Measurements from ENCODE around the gene SLC44A5. TPM values are rescaled to one million over a fixed set of nuclear protein-coding genes. Genes with fewer than 3 reads are reported as not detected.

Gene SLC44A5
- total and polyA plus RNA-seq, 2 donors (not counting 1 experiment from before 2014, with no cell fraction given) = 2.8 to 4.2 TPM

DNA sequence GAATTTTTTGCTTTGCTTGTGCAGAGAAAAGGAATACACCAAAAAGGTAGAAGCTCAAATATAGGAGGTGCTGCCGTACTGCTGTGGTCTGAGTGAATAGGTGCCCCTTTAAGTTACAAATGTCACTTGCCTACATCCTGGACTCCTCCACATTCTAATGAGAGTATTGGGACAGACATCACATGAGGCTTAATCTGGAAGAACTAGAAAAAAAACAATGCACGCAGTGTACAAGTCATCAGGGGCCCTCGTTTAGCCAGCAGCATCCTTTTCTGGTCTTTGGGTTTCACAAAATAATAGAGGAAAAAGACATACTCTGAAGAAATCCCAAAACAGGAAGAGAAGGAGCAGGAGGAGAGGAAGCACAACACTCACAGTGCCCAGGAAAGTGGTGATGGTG is 89.3 kb downstream of the SLC44A5 start:
- no peak overlapping the region for H3K27ac ChIP-seq (ENCODE audit: low read length in 2 of 2)
- TF ChIP-seq, protein P1, sequence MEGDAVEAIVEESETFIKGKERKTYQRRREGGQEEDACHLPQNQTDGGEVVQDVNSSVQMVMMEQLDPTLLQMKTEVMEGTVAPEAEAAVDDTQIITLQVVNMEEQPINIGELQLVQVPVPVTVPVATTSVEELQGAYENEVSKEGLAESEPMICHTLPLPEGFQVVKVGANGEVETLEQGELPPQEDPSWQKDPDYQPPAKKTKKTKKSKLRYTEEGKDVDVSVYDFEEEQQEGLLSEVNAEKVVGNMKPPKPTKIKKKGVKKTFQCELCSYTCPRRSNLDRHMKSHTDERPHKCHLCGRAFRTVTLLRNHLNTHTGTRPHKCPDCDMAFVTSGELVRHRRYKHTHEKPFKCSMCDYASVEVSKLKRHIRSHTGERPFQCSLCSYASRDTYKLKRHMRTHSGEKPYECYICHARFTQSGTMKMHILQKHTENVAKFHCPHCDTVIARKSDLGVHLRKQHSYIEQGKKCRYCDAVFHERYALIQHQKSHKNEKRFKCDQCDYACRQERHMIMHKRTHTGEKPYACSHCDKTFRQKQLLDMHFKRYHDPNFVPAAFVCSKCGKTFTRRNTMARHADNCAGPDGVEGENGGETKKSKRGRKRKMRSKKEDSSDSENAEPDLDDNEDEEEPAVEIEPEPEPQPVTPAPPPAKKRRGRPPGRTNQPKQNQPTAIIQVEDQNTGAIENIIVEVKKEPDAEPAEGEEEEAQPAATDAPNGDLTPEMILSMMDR (IDR thresholded peaks at IDR 0.05) = no peak
- TF ChIP-seq EZH2 (IDR thresholded peaks at IDR 0.05; ENCODE audit: borderline replicate concordance, insufficient read depth, low read depth, low read length, poor library complexity, severe bottlenecking) = no peak
- DNase-seq (no peak), ATAC-seq (ENCODE audit: low read depth) (no peak)
- no peaks in the 10 kb centered on the region for H3K9me3 Mint-ChIP-seq (ENCODE audit: insufficient read depth)
- no peak overlapping the region for H3K4me2 ChIP-seq (replicated peaks; ENCODE audit: low read depth, low read length, poor library complexity, severe bottlenecking)
- H2AFZ ChIP-seq (ENCODE audit: insufficient read depth, low read depth, low read length, poor library complexity, severe bottlenecking) = no peak overlapping the region
- no peaks in the 10 kb centered on the region for H3K4me1 Mint-ChIP-seq
- no peak overlapping the region for H3K4me3 Mint-ChIP-seq
- no peak overlapping the region for H3K27ac Mint-ChIP-seq
- POLR2A ChIA-PET = no interaction called here
- H3K9me3 ChIP-seq (ENCODE audit: control extremely low read depth in 1 of 3, control insufficient read depth in 2 of 3, insufficient read depth in 1 of 3, low read length in 2 of 3) = no peaks in the 10 kb centered on the region
- no peaks in the 10 kb centered on the region for H3K4me1 ChIP-seq (ENCODE audit: control insufficient read depth in 2 of 2, insufficient read depth in 2 of 2, low read length in 2 of 2)
- H3K36me3 ChIP-seq (replicated peaks in 1 of 2; ENCODE audit: control extremely low read depth in 1 of 2, control insufficient read depth in 1 of 2, extremely low read depth in 1 of 2, insufficient read depth in 2 of 2, low read length in 1 of 2) = no peaks in the 10 kb centered on the region
- H4K20me1 ChIP-seq (ENCODE audit: control insufficient read depth, insufficient read depth, low read length, poor library complexity, severe bottlenecking) = no peaks in the 10 kb centered on the region
- H3K9ac ChIP-seq (ENCODE audit: low read length) = no peak overlapping the region
- WGBS (ENCODE audit: insufficient coverage) = 100% methylated on average over 1 of the region's 3 CpGs
- no peak overlapping the region for H3K4me3 ChIP-seq (ENCODE audit: control extremely low read depth in 1 of 5, extremely low read depth in 1 of 5, insufficient read depth in 1 of 5, low read depth in 2 of 5, low read length in 4 of 5)
- intact Hi-C loops (cut with micrococcal nuclease) = no loop called here
- H3K79me2 ChIP-seq (ENCODE audit: control insufficient read depth, insufficient read depth, low read length) = no peaks in the 10 kb centered on the region
- H3K27me3 Mint-ChIP-seq = peaks cover 16% of the 10 kb centered on the region
- CTCF ChIA-PET = no interaction called here
- H3K27me3 ChIP-seq (replicated peaks in 1 of 4; ENCODE audit: control extremely low read depth in 1 of 4, control insufficient read depth in 3 of 4, insufficient read depth in 4 of 4, low read length in 3 of 4) = no peaks in the 10 kb centered on the region

DNA sequence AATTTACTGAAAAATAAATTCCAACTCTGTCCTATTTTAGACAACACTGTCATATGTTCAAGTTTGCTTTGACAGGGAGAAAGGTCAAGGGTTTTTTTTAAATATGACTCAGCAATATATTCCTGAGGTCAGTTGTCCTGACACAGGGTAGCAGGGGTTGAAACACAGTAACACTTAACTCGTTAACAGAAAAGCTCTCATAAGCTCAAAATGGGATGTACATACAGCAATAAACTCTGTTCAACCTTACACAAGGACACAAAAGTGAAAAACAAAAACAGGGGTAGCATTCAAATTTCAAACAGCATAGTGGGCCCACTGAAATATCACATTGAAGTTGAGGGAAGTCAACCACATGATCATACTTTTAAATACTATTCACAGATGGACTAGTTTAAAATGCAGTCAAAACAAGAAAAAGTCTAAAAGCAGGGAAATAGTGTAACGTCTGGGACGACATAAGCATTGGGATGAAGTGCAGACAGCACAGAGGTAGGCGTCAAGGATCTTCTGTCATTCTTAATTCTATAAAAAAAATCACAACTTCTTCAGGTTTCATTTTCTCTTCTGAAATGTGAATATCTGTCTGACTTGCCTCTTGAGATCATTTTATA is 89.9 kb downstream of the SLC44A5 start:
- CTCF ChIA-PET = no interaction called here
- intact Hi-C loops (cut with micrococcal nuclease) = no loop called here
- Mint-ChIP-seq H3K27ac (no peak overlapping the region), H3K4me3 (no peak overlapping the region), H3K27me3 (peaks cover 16% of the 10 kb centered on the region), H3K9me3 (ENCODE audit: insufficient read depth) (no peaks in the 10 kb centered on the region), H3K4me1 (no peaks in the 10 kb centered on the region)
- H3K79me2 ChIP-seq (ENCODE audit: control insufficient read depth, insufficient read depth, low read length) = no peaks in the 10 kb centered on the region
- H3K4me1 ChIP-seq (ENCODE audit: control insufficient read depth in 2 of 2, insufficient read depth in 2 of 2, low read length in 2 of 2) = no peaks in the 10 kb centered on the region
- no peaks in the 10 kb centered on the region for H4K20me1 ChIP-seq (ENCODE audit: control insufficient read depth, insufficient read depth, low read length, poor library complexity, severe bottlenecking)
- 93% methylated on average over 3 of the region's 4 CpGs for WGBS (ENCODE audit: insufficient coverage)
- ATAC-seq (ENCODE audit: low read depth) (no peak), DNase-seq (no peak)
- no peak overlapping the region for H3K9ac ChIP-seq (ENCODE audit: low read length)
- POLR2A ChIA-PET = no interaction called here
- H3K9me3 ChIP-seq (ENCODE audit: control extremely low read depth in 1 of 3, control insufficient read depth in 2 of 3, insufficient read depth in 1 of 3, low read length in 2 of 3) = no peaks in the 10 kb centered on the region
- no peak overlapping the region for H3K4me3 ChIP-seq (ENCODE audit: control extremely low read depth in 1 of 5, extremely low read depth in 1 of 5, insufficient read depth in 1 of 5, low read depth in 2 of 5, low read length in 4 of 5)
- H3K27ac ChIP-seq (ENCODE audit: low read length in 2 of 2) = no peak overlapping the region
- TF ChIP-seq, protein P1 (IDR thresholded peaks at IDR 0.05) = no peak
- no peak for TF ChIP-seq EZH2 (IDR thresholded peaks at IDR 0.05; ENCODE audit: borderline replicate concordance, insufficient read depth, low read depth, low read length, poor library complexity, severe bottlenecking)
- no peak overlapping the region for H2AFZ ChIP-seq (ENCODE audit: insufficient read depth, low read depth, low read length, poor library complexity, severe bottlenecking)
- H3K27me3 ChIP-seq (replicated peaks in 1 of 4; ENCODE audit: control extremely low read depth in 1 of 4, control insufficient read depth in 3 of 4, insufficient read depth in 4 of 4, low read length in 3 of 4) = no peaks in the 10 kb centered on the region
- H3K4me2 ChIP-seq (replicated peaks; ENCODE audit: low read depth, low read length, poor library complexity, severe bottlenecking) = no peak overlapping the region
- no peaks in the 10 kb centered on the region for H3K36me3 ChIP-seq (replicated peaks in 1 of 2; ENCODE audit: control extremely low read depth in 1 of 2, control insufficient read depth in 1 of 2, extremely low read depth in 1 of 2, insufficient read depth in 2 of 2, low read length in 1 of 2)
